GM12891 (cell line): ENCODE results near the gene PIK3AP1.

Source experiments
- POLR2A ChIP-seq: IDR thresholded peaks from 2 replicates; pipeline ENCODE4 v1.6.1; 2011; ENCODE audit warnings: low read depth, low read length, control low read depth
- POLR2AphosphoS5 ChIP-seq: IDR thresholded peaks from 2 replicates; pipeline ENCODE4 v1.6.1; 2011; ENCODE audit warnings: low read depth, low read length, control low read depth
- SPI1 ChIP-seq: IDR thresholded peaks from 2 replicates; pipeline ENCODE4 v1.6.1; 2011; ENCODE audit warnings: low read depth, low read length, control low read depth
- TAF1 ChIP-seq: IDR thresholded peaks from 2 replicates; pipeline ENCODE4 v1.6.1; 2011; ENCODE audit warnings: low read depth, low read length, control low read depth

GRCh38 chr10:96614515-96614914 lies 105.8 kb downstream of the PIK3AP1 start:
- TF ChIP-seq POLR2AphosphoS5 (no peak), POLR2A (no peak), SPI1 (no peak), TAF1 (no peak)
